B cell (primary cell): ENCODE results near the gene ASB2. TPM values are rescaled to one million over a fixed set of nuclear protein-coding genes. Genes with fewer than 3 reads are reported as not detected.

Source experiments
- ATAC-seq: fragments of 200-7000 bp; cut with Tn5 transposase; one replicate; pipeline ENCODE4 v1.10.0; 2021; ENCODE audit warnings: low read depth, mild to moderate bottlenecking, moderate number of reproducible peaks, moderate library complexity
- CTCF ChIA-PET: fragments of 350-600 bp; sonication (Branson Sonifier 250); formaldehyde crosslinking; loops from one replicate; lab custom pipeline; 2021; ENCODE audit warnings: antibody characterized with exemption, inconsistent platforms; lab: Charles Lee
- POLR2A ChIA-PET: fragments of 350-600 bp; sonication (Branson Sonifier 250); formaldehyde crosslinking; loops from one replicate; lab custom pipeline; 2021; ENCODE audit warnings: antibody characterized with exemption; lab: Charles Lee
- DNase-seq: peaks from one replicate; pipeline ENCODE4 v3.0.0; 2013
- H2AFZ ChIP-seq: 2 replicates; pipeline ENCODE4 v1.6.1; 2012; ENCODE audit warnings: mild to moderate bottlenecking, low read depth, low read length; ENCODE audit not compliant: insufficient read depth, poor library complexity, severe bottlenecking
- H3K27ac ChIP-seq, 2 donors: 1 replicate in 1 of 2; 2 replicates in 1 of 2; pipeline ENCODE4 v1.5.1; 2012 to 2013; ENCODE audit warnings: low read length in 2 of 2, mild to moderate bottlenecking in 2 of 2, moderate library complexity in 1 of 2
- H3K27me3 ChIP-seq, 4 experiments: fragments of 200-600 bp in 1 of 4; sonication (generic) in 1 of 4; replicated peaks in 1 of 4; 1 replicate in 2 of 4; 2 replicates in 2 of 4; pipeline versions ENCODE4 v1.6.1 to v1.7.0; 2013 to 2016; ENCODE audit warnings: low read length in 3 of 4, mild to moderate bottlenecking in 2 of 4, mixed read lengths in 1 of 4, moderate library complexity in 1 of 4; ENCODE audit not compliant: insufficient read depth in 4 of 4, control insufficient read depth in 3 of 4; ENCODE audit errors: control extremely low read depth in 1 of 4
- H3K36me3 ChIP-seq, 2 experiments: replicated peaks in 1 of 2; 1 replicate in 1 of 2; 2 replicates in 1 of 2; pipeline versions ENCODE4 v1.6.1 to v1.7.1; 2013; ENCODE audit warnings: low read length in 1 of 2; ENCODE audit not compliant: insufficient read depth in 2 of 2, control insufficient read depth in 1 of 2; ENCODE audit errors: control extremely low read depth in 1 of 2, extremely low read depth in 1 of 2
- H3K4me1 ChIP-seq, 2 donors: fragments of 200-600 bp in 1 of 2; sonication (generic) in 1 of 2; 1 replicate in 1 of 2; 2 replicates in 1 of 2; pipeline versions ENCODE4 v1.5.1 to v1.6.1; 2013 to 2017; ENCODE audit warnings: low read length in 2 of 2; ENCODE audit not compliant: control insufficient read depth in 2 of 2, insufficient read depth in 2 of 2
- H3K4me2 ChIP-seq: replicated peaks from 2 replicates; pipeline ENCODE3; 2012; ENCODE audit warnings: mild to moderate bottlenecking, low read depth, low read length; ENCODE audit not compliant: poor library complexity, severe bottlenecking
- H3K4me3 ChIP-seq, 5 experiments: fragments of 200-600 bp in 1 of 5; sonication (generic) in 1 of 5; 1 replicate in 3 of 5; 2 replicates in 2 of 5; pipeline versions ENCODE4 v1.5.1 to v1.7.0; 2011 to 2016; ENCODE audit warnings: low read length in 4 of 5, mild to moderate bottlenecking in 4 of 5, low read depth in 2 of 5, control low read depth in 1 of 5, moderate library complexity in 1 of 5; ENCODE audit not compliant: insufficient read depth in 1 of 5; ENCODE audit errors: control extremely low read depth in 1 of 5, extremely low read depth in 1 of 5
- H3K79me2 ChIP-seq: fragments of 200-600 bp; sonication (generic); one replicate; pipeline ENCODE4 v1.6.0; 2016; ENCODE audit warnings: low read length; ENCODE audit not compliant: control insufficient read depth, insufficient read depth
- H3K9ac ChIP-seq: fragments of 200-600 bp; sonication (generic); 2 replicates; pipeline ENCODE4 v1.6.1; 2017; ENCODE audit warnings: mild to moderate bottlenecking, low read length, moderate library complexity
- H3K9me3 ChIP-seq, 3 donors: one replicate each; pipeline versions ENCODE4 v1.6.1 to v1.7.1; 2013; ENCODE audit warnings: low read length in 2 of 3; ENCODE audit not compliant: control insufficient read depth in 2 of 3, insufficient read depth in 1 of 3; ENCODE audit errors: control extremely low read depth in 1 of 3
- H4K20me1 ChIP-seq: 2 replicates; pipeline ENCODE4 v1.6.0; 2012; ENCODE audit warnings: mild to moderate bottlenecking, low read length; ENCODE audit not compliant: insufficient read depth, control insufficient read depth, poor library complexity, severe bottlenecking
- H3K27ac Mint-ChIP-seq: one replicate; pipeline ENCODE4 v1.8.0; 2021; ENCODE audit warnings: mixed read lengths
- H3K27me3 Mint-ChIP-seq: one replicate; pipeline ENCODE4 v1.8.0; 2021; ENCODE audit warnings: mixed read lengths
- H3K4me1 Mint-ChIP-seq: one replicate; pipeline ENCODE4 v1.8.0; 2021; ENCODE audit warnings: mixed read lengths
- H3K4me3 Mint-ChIP-seq: one replicate; pipeline ENCODE4 v1.8.0; 2021; ENCODE audit warnings: mixed read lengths
- H3K9me3 Mint-ChIP-seq: one replicate; pipeline ENCODE4 v1.8.0; 2022; ENCODE audit warnings: mixed read lengths; ENCODE audit not compliant: insufficient read depth
- CTCF ChIP-seq: fragments of 200-600 bp; IDR thresholded peaks from one replicate; pipeline ENCODE4 v1.8.0; 2022; ENCODE audit warnings: antibody characterized with exemption, mild to moderate bottlenecking
- EZH2 ChIP-seq: IDR thresholded peaks from 2 replicates; pipeline ENCODE4 v1.6.1; 2012; ENCODE audit warnings: borderline replicate concordance, low read depth, mild to moderate bottlenecking, moderate library complexity, low read length; ENCODE audit not compliant: insufficient read depth, poor library complexity, severe bottlenecking
- WGBS: methylation state at CpG from one replicate; pipeline ENCODE4 v1.1.5; 2013; ENCODE audit warnings: missing lambda C conversion rate; ENCODE audit not compliant: insufficient coverage; 5-methylcytosine and 5-hydroxymethylcytosine counted together
- intact Hi-C: fragments of 100-400 bp; cut with micrococcal nuclease; formaldehyde crosslinking; loops from one replicate; pipeline ENCODE4 v1.10.0; 2022
- polyA plus RNA-seq: library from polyadenylated mRNA; depleted of rRNA; stranded (reverse); fragments of >200 nt; gene quantifications from 2 replicates; pipeline ENCODE4 v1.2.3, GENCODE V29; 2012
- total RNA-seq, 2 donors: library from RNA; stranded (reverse); fragments of 120-200 nt in 1 of 2; gene quantifications; 1 replicate in 1 of 2; 2 replicates in 1 of 2; pipeline versions ENCODE4 v1.2.3 to v1.2.4, GENCODE V29; 2013 to 2022

Gene ASB2
- total and polyA plus RNA-seq, 2 donors (not counting 1 experiment from before 2014, with no cell fraction given), result 1.5 to 2.7 TPM

- Mint-ChIP-seq H3K27me3 (no peaks in the 10 kb centered on the region), H3K4me3 (peak overlapping the region; percentile 71), H3K4me1 (peaks cover 68% of the 10 kb centered on the region), H3K27ac (peak overlapping the region; percentile 76), H3K9me3 (no peaks in the 10 kb centered on the region)
- TF ChIP-seq EZH2, result no peak
- TF ChIP-seq CTCF, result no peak
- Histone ChIP-seq H3K4me1 (peaks cover 65 to 74% of the 10 kb centered on the region in 2 donors), H2AFZ (peak overlapping the region; percentile 72), H3K79me2 (peaks cover 10% of the 10 kb centered on the region), H3K9me3 (no peaks in the 10 kb centered on the region), H3K4me2 (peak overlapping the region; percentile 89), H3K36me3 (no peaks in the 10 kb centered on the region), H3K27ac (peak overlapping the region; percentile 53 to 72), H3K4me3 (peak overlapping the region in 4 of 5 experiments; percentile 16 to 55 (median 42)), H3K27me3 (no peaks in the 10 kb centered on the region), H4K20me1 (no peaks in the 10 kb centered on the region), H3K9ac (peak overlapping the region; percentile 51)
- WGBS, result 12% methylated on average over 13 of the region's 19 CpGs
- intact Hi-C loops, result loop anchor here (2.0 to 5.0 kb wide), 2 partner anchors 16 to 177 kb away; no protein-coding TSS in a partner anchor
- ATAC-seq (peak; percentile 32), DNase-seq (peak; percentile 76)
- ChIA-PET POLR2A (interaction anchor here (0.7 to 1.5 kb wide), 3 partner anchors 9 to 12 kb away, joined by 3 to 8 read pairs (median 4); no protein-coding TSS in a partner anchor), CTCF (interaction anchor here (2.6 to 37.7 kb wide), 3 partner anchors 12 to 46 kb away, joined by 10 to 1036 read pairs (median 117); no protein-coding TSS in a partner anchor)
Observed at GRCh38 chr14:93954900-93955849, 21.2 kb downstream of the ASB2 start.
